HFFc6 (cell line): ENCODE data around the gene QRICH2. TPM values are rescaled to one million over a fixed set of nuclear protein-coding genes. Genes with fewer than 3 reads are reported as not detected.

Experiments used
- DNase-seq: peaks from one replicate; pipeline ENCODE4 v3.0.0-alpha.2; 2018
- H3K27ac Mint-ChIP-seq: 2 replicates; pipeline ENCODE4 v1.8.0; 2020; ENCODE audit warnings: mild to moderate bottlenecking, mixed read lengths
- H3K27me3 Mint-ChIP-seq: 2 replicates; pipeline ENCODE4 v1.8.0; 2021; ENCODE audit warnings: mild to moderate bottlenecking, moderate library complexity, mixed read lengths; ENCODE audit not compliant: insufficient read depth
- H3K36me3 Mint-ChIP-seq: 2 replicates; pipeline ENCODE4 v1.8.0; 2021; ENCODE audit warnings: low read depth, mixed read lengths
- H3K4me1 Mint-ChIP-seq: 2 replicates; pipeline ENCODE4 v1.8.0; 2020; ENCODE audit warnings: low read depth, mixed read lengths
- H3K4me3 Mint-ChIP-seq: 2 replicates; pipeline ENCODE4 v1.8.0; 2020; ENCODE audit warnings: mild to moderate bottlenecking, moderate library complexity, mixed read lengths
- H3K9me3 Mint-ChIP-seq: 2 replicates; pipeline ENCODE4 v1.8.0; 2020; ENCODE audit warnings: mild to moderate bottlenecking, mixed read lengths
- CTCF ChIP-seq: fragments of 200-600 bp; sonication (generic); IDR thresholded peaks from 2 replicates; pipeline ENCODE4 v1.5.0; 2021; ENCODE audit warnings: antibody characterized with exemption, mild to moderate bottlenecking
- total RNA-seq, 6 experiments: library from RNA; stranded (reverse); fragmentation: NEBNext Ultra II Directional; extraction: Animal tissue kit (Norgen Biotek cat#: 25700); gene quantifications; 2 replicates in 1 of 6; 3 replicates in 5 of 6; pipeline ENCODE4 v1.2.3, GENCODE V29; 2021

QRICH2 gene
- total RNA-seq, 6 experiments from 2014 or later, result 1.2 to 2.3 (median 1.4) TPM

GRCh38 chr17:76276461-76277299 is 31.4 kb downstream of the QRICH2 start:
- Mint-ChIP-seq H3K27me3 (peaks cover 8% of the 10 kb centered on the region; the same call in 1 of the 2 replicates), H3K9me3 (no peaks in the 10 kb centered on the region), H3K36me3 (no peaks in the 10 kb centered on the region), H3K4me3 (no peak overlapping the region; the same call in 1 of the 2 replicates), H3K27ac (peak overlapping the region; percentile 86), H3K4me1 (peaks cover 20% of the 10 kb centered on the region)
- DNase-seq, result peak; percentile 77
- no peak for TF ChIP-seq CTCF

- Mint-ChIP-seq H3K27ac (peak overlapping the region; percentile 86), H3K9me3 (no peaks in the 10 kb centered on the region), H3K4me1 (peaks cover 20% of the 10 kb centered on the region), H3K36me3 (no peaks in the 10 kb centered on the region), H3K4me3 (no peak overlapping the region), H3K27me3 (peaks cover 8% of the 10 kb centered on the region)
- no peak for DNase-seq
- TF ChIP-seq CTCF, result no peak; the same call in 1 of the 2 replicates
Observed at GRCh38 chr17:76276069-76276431, 32.0 kb downstream of the QRICH2 start.

GRCh38 chr17:76275382-76276068 is 32.6 kb downstream of the QRICH2 start:
- no peak overlapping the region for H3K4me3 Mint-ChIP-seq
- H3K4me1 Mint-ChIP-seq, result peaks cover 20% of the 10 kb centered on the region
- no peak for TF ChIP-seq CTCF
- no peak for DNase-seq
- peaks cover 8% of the 10 kb centered on the region for H3K27me3 Mint-ChIP-seq
- H3K27ac Mint-ChIP-seq, result no peak overlapping the region
- no peaks in the 10 kb centered on the region for H3K36me3 Mint-ChIP-seq
- no peaks in the 10 kb centered on the region for H3K9me3 Mint-ChIP-seq

- Mint-ChIP-seq H3K27ac (no peak overlapping the region), H3K36me3 (no peaks in the 10 kb centered on the region), H3K4me1 (peaks cover 21% of the 10 kb centered on the region), H3K9me3 (no peaks in the 10 kb centered on the region), H3K27me3 (peaks cover 8% of the 10 kb centered on the region), H3K4me3 (no peak overlapping the region)
- no peak for TF ChIP-seq CTCF
- DNase-seq, result no peak
Observed at GRCh38 chr17:76274112-76274956, 33.7 kb downstream of the QRICH2 start.

- no peak for DNase-seq
- H3K4me1 Mint-ChIP-seq, result peaks cover 29% of the 10 kb centered on the region
- no peak for TF ChIP-seq CTCF
- no peaks in the 10 kb centered on the region for H3K9me3 Mint-ChIP-seq
- H3K27me3 Mint-ChIP-seq, result peaks cover 8% of the 10 kb centered on the region
- H3K36me3 Mint-ChIP-seq, result no peaks in the 10 kb centered on the region
- H3K27ac Mint-ChIP-seq, result peak overlapping the region; percentile 26; the same call in 1 of the 2 replicates
- no peak overlapping the region; the same call in 1 of the 2 replicates for H3K4me3 Mint-ChIP-seq
Observed at GRCh38 chr17:76273445-76274111, 34.5 kb downstream of the QRICH2 start.
